ENCODE measurements around the gene LTO1. TPM values are rescaled to one million over a fixed set of nuclear protein-coding genes. Genes with fewer than 3 reads are reported as not detected.

LTO1 gene
- total and polyA plus RNA-seq, 2 of the 13 experiments (the other 11 are each of a cell fraction or from before 2014, with no cell fraction given) = 11.8 to 15.0 TPM

GRCh38 chr11:69638941-69639681 is 36.0 kb downstream of the LTO1 start (continued):
- TF ChIP-seq, protein P1, sequence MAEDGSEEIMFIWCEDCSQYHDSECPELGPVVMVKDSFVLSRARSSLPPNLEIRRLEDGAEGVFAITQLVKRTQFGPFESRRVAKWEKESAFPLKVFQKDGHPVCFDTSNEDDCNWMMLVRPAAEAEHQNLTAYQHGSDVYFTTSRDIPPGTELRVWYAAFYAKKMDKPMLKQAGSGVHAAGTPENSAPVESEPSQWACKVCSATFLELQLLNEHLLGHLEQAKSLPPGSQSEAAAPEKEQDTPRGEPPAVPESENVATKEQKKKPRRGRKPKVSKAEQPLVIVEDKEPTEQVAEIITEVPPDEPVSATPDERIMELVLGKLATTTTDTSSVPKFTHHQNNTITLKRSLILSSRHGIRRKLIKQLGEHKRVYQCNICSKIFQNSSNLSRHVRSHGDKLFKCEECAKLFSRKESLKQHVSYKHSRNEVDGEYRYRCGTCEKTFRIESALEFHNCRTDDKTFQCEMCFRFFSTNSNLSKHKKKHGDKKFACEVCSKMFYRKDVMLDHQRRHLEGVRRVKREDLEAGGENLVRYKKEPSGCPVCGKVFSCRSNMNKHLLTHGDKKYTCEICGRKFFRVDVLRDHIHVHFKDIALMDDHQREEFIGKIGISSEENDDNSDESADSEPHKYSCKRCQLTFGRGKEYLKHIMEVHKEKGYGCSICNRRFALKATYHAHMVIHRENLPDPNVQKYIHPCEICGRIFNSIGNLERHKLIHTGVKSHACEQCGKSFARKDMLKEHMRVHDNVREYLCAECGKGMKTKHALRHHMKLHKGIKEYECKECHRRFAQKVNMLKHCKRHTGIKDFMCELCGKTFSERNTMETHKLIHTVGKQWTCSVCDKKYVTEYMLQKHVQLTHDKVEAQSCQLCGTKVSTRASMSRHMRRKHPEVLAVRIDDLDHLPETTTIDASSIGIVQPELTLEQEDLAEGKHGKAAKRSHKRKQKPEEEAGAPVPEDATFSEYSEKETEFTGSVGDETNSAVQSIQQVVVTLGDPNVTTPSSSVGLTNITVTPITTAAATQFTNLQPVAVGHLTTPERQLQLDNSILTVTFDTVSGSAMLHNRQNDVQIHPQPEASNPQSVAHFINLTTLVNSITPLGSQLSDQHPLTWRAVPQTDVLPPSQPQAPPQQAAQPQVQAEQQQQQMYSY (CRISPR knock-in tag; IDR thresholded peaks at IDR 0.05) = no peak
- TF ChIP-seq FOXP1 (IDR thresholded peaks at IDR 0.05) (no peak), FOXP1 (CRISPR knock-in tag; IDR thresholded peaks at IDR 0.05) (no peak), ZNF543 (CRISPR knock-in tag; IDR thresholded peaks at IDR 0.05) (no peak), ZFP37 (CRISPR knock-in tag; IDR thresholded peaks at IDR 0.05; ENCODE audit: borderline replicate concordance) (no peak), ZNF354B (CRISPR knock-in tag; IDR thresholded peaks at IDR 0.05) (no peak), CREM (IDR thresholded peaks at IDR 0.05) (no peak), CREM (CRISPR knock-in tag; IDR thresholded peaks at IDR 0.05) (no peak), ZNF816 (CRISPR knock-in tag; IDR thresholded peaks at IDR 0.05; ENCODE audit: borderline replicate concordance) (no peak), THYN1 (CRISPR knock-in tag; IDR thresholded peaks at IDR 0.05; ENCODE audit: borderline replicate concordance, low read depth) (no peak), EP300 (IDR thresholded peaks at IDR 0.05; ENCODE audit: low read depth in 2 of 2, low read length in 2 of 2) (peak in 1 of 2 experiments; percentile 89; a peak in 2 of 4 replicates), EP300 (CRISPR knock-in tag; IDR thresholded peaks at IDR 0.05; ENCODE audit: borderline replicate concordance) (no peak; the same call in 1 of the 2 replicates), TOPORS (CRISPR knock-in tag; IDR thresholded peaks at IDR 0.05) (no peak), DNMT3B (CRISPR knock-in tag; conservative IDR thresholded peaks at IDR 0.05) (no peak), HMGXB3 (CRISPR knock-in tag; IDR thresholded peaks at IDR 0.05; ENCODE audit: borderline replicate concordance) (no peak), SNAPC5 (CRISPR knock-in tag; IDR thresholded peaks at IDR 0.05; ENCODE audit: borderline replicate concordance) (no peak)
- TF ChIP-seq, protein P2, sequence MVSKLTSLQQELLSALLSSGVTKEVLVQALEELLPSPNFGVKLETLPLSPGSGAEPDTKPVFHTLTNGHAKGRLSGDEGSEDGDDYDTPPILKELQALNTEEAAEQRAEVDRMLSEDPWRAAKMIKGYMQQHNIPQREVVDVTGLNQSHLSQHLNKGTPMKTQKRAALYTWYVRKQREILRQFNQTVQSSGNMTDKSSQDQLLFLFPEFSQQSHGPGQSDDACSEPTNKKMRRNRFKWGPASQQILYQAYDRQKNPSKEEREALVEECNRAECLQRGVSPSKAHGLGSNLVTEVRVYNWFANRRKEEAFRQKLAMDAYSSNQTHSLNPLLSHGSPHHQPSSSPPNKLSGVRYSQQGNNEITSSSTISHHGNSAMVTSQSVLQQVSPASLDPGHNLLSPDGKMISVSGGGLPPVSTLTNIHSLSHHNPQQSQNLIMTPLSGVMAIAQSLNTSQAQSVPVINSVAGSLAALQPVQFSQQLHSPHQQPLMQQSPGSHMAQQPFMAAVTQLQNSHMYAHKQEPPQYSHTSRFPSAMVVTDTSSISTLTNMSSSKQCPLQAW (CRISPR knock-in tag; IDR thresholded peaks at IDR 0.05) = no peak
- TF ChIP-seq, protein P3, sequence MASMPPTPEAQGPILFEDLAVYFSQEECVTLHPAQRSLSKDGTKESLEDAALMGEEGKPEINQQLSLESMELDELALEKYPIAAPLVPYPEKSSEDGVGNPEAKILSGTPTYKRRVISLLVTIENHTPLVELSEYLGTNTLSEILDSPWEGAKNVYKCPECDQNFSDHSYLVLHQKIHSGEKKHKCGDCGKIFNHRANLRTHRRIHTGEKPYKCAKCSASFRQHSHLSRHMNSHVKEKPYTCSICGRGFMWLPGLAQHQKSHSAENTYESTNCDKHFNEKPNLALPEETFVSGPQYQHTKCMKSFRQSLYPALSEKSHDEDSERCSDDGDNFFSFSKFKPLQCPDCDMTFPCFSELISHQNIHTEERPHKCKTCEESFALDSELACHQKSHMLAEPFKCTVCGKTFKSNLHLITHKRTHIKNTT (CRISPR knock-in tag; IDR thresholded peaks at IDR 0.05) = no peak

Measured in HepG2 (cell line).